Activated CD4-positive, alpha-beta memory T cell treated with anti-CD3 and anti-CD28 coated beads, Interleukin-2, amount 10 ng/mL, durations not matched to agents 7 days and 5 days (primary cell): Measurements from ENCODE around the gene RPS18. TPM values are rescaled to one million over a fixed set of nuclear protein-coding genes. Genes with fewer than 3 reads are reported as not detected.
"Not testable (repeated sequence)": the region's sequence is repeated elsewhere in the genome, so short reads cannot be mapped to it uniquely, and the experiment has no call there.

ENCODE experiments used
- CTCF ChIA-PET: fragments of 350-600 bp; sonication (Branson Sonifier 250); formaldehyde crosslinking; loops from one replicate; lab custom pipeline; 2021; ENCODE audit warnings: antibody characterized with exemption, inconsistent platforms; lab: Charles Lee
- POLR2A ChIA-PET: fragments of 350-600 bp; sonication (Branson Sonifier 250); formaldehyde crosslinking; loops from one replicate; lab custom pipeline; 2021; ENCODE audit warnings: antibody characterized with exemption; lab: Charles Lee
- DNase-seq: peaks from one replicate; pipeline ENCODE4 v3.0.0-alpha.2; 2020
- H3K27ac Mint-ChIP-seq: one replicate; pipeline ENCODE4 v1.8.0; 2021; ENCODE audit warnings: mild to moderate bottlenecking, mixed read lengths
- H3K27me3 Mint-ChIP-seq: one replicate; pipeline ENCODE4 v1.8.0; 2021; ENCODE audit warnings: mixed read lengths
- H3K36me3 Mint-ChIP-seq: one replicate; pipeline ENCODE4 v1.8.0; 2021; ENCODE audit warnings: low read depth, mixed read lengths
- H3K4me1 Mint-ChIP-seq: one replicate; pipeline ENCODE4 v1.8.0; 2021; ENCODE audit warnings: mixed read lengths
- H3K4me3 Mint-ChIP-seq: one replicate; pipeline ENCODE4 v1.8.0; 2021; ENCODE audit warnings: mild to moderate bottlenecking, mixed read lengths
- H3K9me3 Mint-ChIP-seq: one replicate; pipeline ENCODE4 v1.8.0; 2021; ENCODE audit warnings: mixed read lengths
- total RNA-seq, 2 experiments: library from RNA; stranded (reverse); gene quantifications; one replicate each; pipeline ENCODE4 v1.2.3, GENCODE V29; 2021

RPS18 gene
- total RNA-seq, 2 experiments from 2014 or later: 2,403 to 2,442 TPM

- Mint-ChIP-seq H3K36me3 (peaks cover 30% of the 10 kb centered on the region), H3K4me1 (peaks cover 46% of the 10 kb centered on the region), H3K4me3 (peak overlapping the region; percentile 74), H3K9me3 (no peaks in the 10 kb centered on the region), H3K27me3 (no peaks in the 10 kb centered on the region), H3K27ac (peak overlapping the region; percentile 87)
- DNase-seq: no peak
- ChIA-PET POLR2A (interaction anchor here (0.5 to 5.2 kb wide), 20 partner anchors 10 to 405 kb away, joined by 3 to 71 read pairs (median 7); partner anchors contain the start of genes B3GALT4, HSD17B8, PFDN6 and RGL2), CTCF (interaction anchor here (0.8 to 3.7 kb wide), 24 partner anchors 10 to 396 kb away, joined by 3 to 62 read pairs (median 7); partner anchors contain the start of genes B3GALT4, HSD17B8, PSMB9 and RING1)
Observed at GRCh38 chr6:33249732-33250630, 21.9 kb upstream of the RPS18 start.

- no peak for DNase-seq
- Mint-ChIP-seq H3K4me3 (peak overlapping the region; percentile 74), H3K4me1 (peaks cover 46% of the 10 kb centered on the region), H3K27ac (peak overlapping the region; percentile 87), H3K27me3 (no peaks in the 10 kb centered on the region), H3K36me3 (peaks cover 31% of the 10 kb centered on the region), H3K9me3 (no peaks in the 10 kb centered on the region)
- CTCF ChIA-PET: interaction anchor here (0.7 to 3.4 kb wide), 6 partner anchors 21 to 383 kb away, joined by 3 to 27 read pairs (median 4); partner anchors contain the start of genes B3GALT4, RPS18 and VPS52
- POLR2A ChIA-PET: interaction anchor here (0.9 to 5.2 kb wide), 7 partner anchors 11 to 278 kb away, joined by 3 to 71 read pairs (median 26); partner anchors contain the start of genes B3GALT4, PFDN6, RGL2 and RPS18
Observed at GRCh38 chr6:33250731-33251130, 21.1 kb upstream of the RPS18 start.

GRCh38 chr6:33251395-33252012 lies 20.4 kb upstream of the RPS18 start:
- Mint-ChIP-seq H3K9me3 (no peaks in the 10 kb centered on the region), H3K4me1 (peaks cover 46% of the 10 kb centered on the region), H3K4me3 (peak overlapping the region; percentile 11), H3K27ac (peak overlapping the region; percentile 47), H3K36me3 (peaks cover 34% of the 10 kb centered on the region), H3K27me3 (no peaks in the 10 kb centered on the region)
- ChIA-PET POLR2A (interaction anchor here (3.8 to 5.2 kb wide), 5 partner anchors 20 to 279 kb away, joined by 12 to 71 read pairs (median 30); partner anchors contain the start of genes B3GALT4, PFDN6, RGL2 and RPS18), CTCF (interaction anchor here (0.7 to 1.4 kb wide), 2 partner anchors 94 to 383 kb away, joined by 3 to 4 read pairs; no protein-coding TSS in a partner anchor)
- DNase-seq: no peak

GRCh38 chr6:33252759-33253158 lies 19.1 kb upstream of the RPS18 start:
- no peak for DNase-seq
- H3K4me3 Mint-ChIP-seq: no peak overlapping the region
- ChIA-PET CTCF (interaction anchor here (0.7 kb wide), 1 partner anchor 14 kb away, joined by 3 read pairs; no protein-coding TSS in a partner anchor), POLR2A (interaction anchor here (0.7 to 5.2 kb wide), 2 partner anchors 18 to 94 kb away, joined by 3 to 71 read pairs; partner anchors contain the start of genes RPS18 and VPS52)
- no peaks in the 10 kb centered on the region for H3K27me3 Mint-ChIP-seq
- H3K4me1 Mint-ChIP-seq: peaks cover 46% of the 10 kb centered on the region
- peaks cover 38% of the 10 kb centered on the region for H3K36me3 Mint-ChIP-seq
- H3K9me3 Mint-ChIP-seq: no peaks in the 10 kb centered on the region
- H3K27ac Mint-ChIP-seq: no peak overlapping the region

- peaks cover 47% of the 10 kb centered on the region for H3K36me3 Mint-ChIP-seq
- no peaks in the 10 kb centered on the region for H3K9me3 Mint-ChIP-seq
- H3K4me1 Mint-ChIP-seq: peaks cover 31% of the 10 kb centered on the region
- no peaks in the 10 kb centered on the region for H3K27me3 Mint-ChIP-seq
- no peak overlapping the region for H3K27ac Mint-ChIP-seq
- H3K4me3 Mint-ChIP-seq: no peak overlapping the region
- CTCF ChIA-PET: interaction anchor here (0.5 kb wide), 1 partner anchor 520 kb away, joined by 4 read pairs; no protein-coding TSS in a partner anchor
- POLR2A ChIA-PET: interaction anchor here (1.0 to 1.3 kb wide), 2 partner anchors 16 to 46 kb away, joined by 3 to 4 read pairs; partner anchors contain the start of genes RING1 and VPS52
- DNase-seq: no peak
Observed at GRCh38 chr6:33254591-33254990, 17.3 kb upstream of the RPS18 start.

- Mint-ChIP-seq H3K4me3 (no peak overlapping the region), H3K27ac (no peak overlapping the region), H3K4me1 (peaks cover 4% of the 10 kb centered on the region), H3K27me3 (no peaks in the 10 kb centered on the region), H3K9me3 (no peaks in the 10 kb centered on the region), H3K36me3 (peaks cover 56% of the 10 kb centered on the region)
- POLR2A ChIA-PET: interaction anchor here (0.8 kb wide), 1 partner anchor 13 kb away, joined by 4 read pairs; the partner anchor contains the start of genes RPS18 and VPS52
- CTCF ChIA-PET: interaction anchor here (1.5 kb wide), 1 partner anchor 27 kb away, joined by 3 read pairs; no protein-coding TSS in a partner anchor
- no peak for DNase-seq
Observed at GRCh38 chr6:33259032-33259431, 12.8 kb upstream of the RPS18 start.

GRCh38 chr6:33262490-33262889 lies 9.4 kb upstream of the RPS18 start:
- peaks cover 76% of the 10 kb centered on the region for H3K36me3 Mint-ChIP-seq
- CTCF ChIA-PET: interaction anchor here (2.8 kb wide), 1 partner anchor 13 kb away, joined by 13 read pairs; no protein-coding TSS in a partner anchor
- H3K27ac Mint-ChIP-seq: not testable (repeated sequence)

GRCh38 chr6:33264015-33264414 lies 7.9 kb upstream of the RPS18 start:
- Mint-ChIP-seq H3K36me3 (peaks cover 82% of the 10 kb centered on the region), H3K4me3 (no peak overlapping the region), H3K4me1 (peaks cover 11% of the 10 kb centered on the region), H3K27ac (no peak overlapping the region), H3K27me3 (no peaks in the 10 kb centered on the region), H3K9me3 (no peaks in the 10 kb centered on the region)
- DNase-seq: no peak
- ChIA-PET POLR2A (interaction anchor here (0.6 to 1.6 kb wide), 3 partner anchors 8 to 35 kb away, joined by 3 to 7 read pairs (median 3); partner anchors contain the start of genes B3GALT4, RPS18 and VPS52), CTCF (no interaction called here)

More at GRCh38 chr6:33262490-33262889, 9.4 kb upstream of the RPS18 start:
- H3K9me3 Mint-ChIP-seq, POLR2A ChIA-PET, DNase-seq, H3K4me3 Mint-ChIP-seq, H3K4me1 Mint-ChIP-seq, H3K27me3 Mint-ChIP-seq: not testable (repeated sequence)

- ChIA-PET CTCF (interaction anchor here (0.8 to 2.2 kb wide), 10 partner anchors 11 to 440 kb away, joined by 3 to 27 read pairs (median 4); partner anchors contain the start of genes HSD17B8, PFDN6, RING1 and UQCC2), POLR2A (interaction anchor here (0.7 to 4.2 kb wide), 37 partner anchors 8 to 1312 kb away, joined by 3 to 76 read pairs (median 5); partner anchors contain the start of genes BRD2, CUTA, NELFE and PFDN6)
- Mint-ChIP-seq H3K27me3 (no peaks in the 10 kb centered on the region), H3K4me3 (peak overlapping the region; percentile 92), H3K9me3 (no peaks in the 10 kb centered on the region), H3K27ac (peak overlapping the region; percentile 99), H3K36me3 (peaks cover 86% of the 10 kb centered on the region), H3K4me1 (peaks cover 58% of the 10 kb centered on the region)
- DNase-seq: no peak
Observed at GRCh38 chr6:33271117-33271467, 783 bp upstream of the RPS18 start.

GRCh38 chr6:33272275-33273128 lies 627 bp downstream of the RPS18 start:
- Mint-ChIP-seq H3K27ac (peak overlapping the region; percentile 99), H3K27me3 (no peaks in the 10 kb centered on the region), H3K4me3 (peak overlapping the region; percentile 92), H3K36me3 (peaks cover 84% of the 10 kb centered on the region), H3K4me1 (peaks cover 65% of the 10 kb centered on the region), H3K9me3 (no peaks in the 10 kb centered on the region)
- CTCF ChIA-PET: interaction anchor here (1.3 to 2.2 kb wide), 7 partner anchors 17 to 301 kb away, joined by 3 to 27 read pairs (median 6); partner anchors contain the start of genes HSD17B8, PFDN6, RING1 and WDR46
- DNase-seq: no peak
- POLR2A ChIA-PET: interaction anchor here (0.7 to 4.2 kb wide), 32 partner anchors 9 to 1082 kb away, joined by 3 to 76 read pairs (median 6); partner anchors contain the start of genes BAK1, BRD2, CUTA and PFDN6
